Fibroblast of villous mesenchyme (primary cell): Measurements from ENCODE around the gene SIK2. TPM values are rescaled to one million over a fixed set of nuclear protein-coding genes. Genes with fewer than 3 reads are reported as not detected.
A peak's percentile ranks its signal among the peaks of the same experiment; 100 is the strongest.

ENCODE experiments used
- DNase-seq: peaks from one replicate; pipeline ENCODE4 v3.0.0-alpha.2; 2010; ENCODE audit warnings: low read depth
- H3K4me3 ChIP-seq: 2 replicates; pipeline ENCODE4 v1.5.1; 2011; ENCODE audit warnings: low read depth, mild to moderate bottlenecking, low read length
- CTCF ChIP-seq: IDR thresholded peaks from 2 replicates; pipeline ENCODE4 v1.5.1; 2012; ENCODE audit warnings: low read depth, mild to moderate bottlenecking, low read length; ENCODE audit not compliant: insufficient read depth
- total RNA-seq: library from RNA; depleted of rRNA; stranded (reverse); fragments of >200 nt; gene quantifications from 2 replicates; pipeline ENCODE4 v1.2.3, GENCODE V29; 2012

SIK2 gene
- total RNA-seq, result 8.1 and 16.0 TPM in 2 replicates

GRCh38 chr11:111601979-111602864 lies at the start of gene SIK2:
TSS of gene SIK2 (plus strand) at chr11:111602449. CDS start at chr11:111602564, 115 bp downstream.
- peak; percentile 96 for DNase-seq
- H3K4me3 ChIP-seq, result peak within 1 kb of the TSS; percentile 92
- TF ChIP-seq CTCF, result peak; percentile 89

- TF ChIP-seq CTCF, result no peak
- H3K4me3 ChIP-seq, result no peak overlapping the region
- no peak for DNase-seq
Observed at GRCh38 chr11:111554532-111554931, 47.7 kb upstream of the SIK2 start.

DNA sequence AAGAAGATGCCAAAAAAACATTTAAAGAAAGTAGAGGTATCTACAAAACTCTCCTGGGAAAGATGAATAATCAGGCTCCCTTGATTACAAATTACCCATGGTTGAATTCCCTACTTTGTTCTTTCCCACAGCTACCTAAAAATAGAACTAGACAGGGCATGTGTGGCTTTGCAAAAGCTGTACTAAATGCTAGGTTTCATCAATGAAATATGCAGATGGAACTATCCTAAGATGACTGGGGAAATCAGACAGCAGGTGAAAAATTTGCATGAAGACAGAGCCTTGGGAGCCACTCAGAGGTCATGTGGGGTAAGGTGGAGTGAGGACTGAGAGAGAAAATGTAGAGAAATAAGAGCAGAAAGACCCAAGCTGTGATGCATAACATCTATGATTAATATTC lies 47.0 kb upstream of the SIK2 start:
- peak; percentile 23 for DNase-seq
- no peak overlapping the region for H3K4me3 ChIP-seq
- TF ChIP-seq CTCF, result no peak

DNA sequence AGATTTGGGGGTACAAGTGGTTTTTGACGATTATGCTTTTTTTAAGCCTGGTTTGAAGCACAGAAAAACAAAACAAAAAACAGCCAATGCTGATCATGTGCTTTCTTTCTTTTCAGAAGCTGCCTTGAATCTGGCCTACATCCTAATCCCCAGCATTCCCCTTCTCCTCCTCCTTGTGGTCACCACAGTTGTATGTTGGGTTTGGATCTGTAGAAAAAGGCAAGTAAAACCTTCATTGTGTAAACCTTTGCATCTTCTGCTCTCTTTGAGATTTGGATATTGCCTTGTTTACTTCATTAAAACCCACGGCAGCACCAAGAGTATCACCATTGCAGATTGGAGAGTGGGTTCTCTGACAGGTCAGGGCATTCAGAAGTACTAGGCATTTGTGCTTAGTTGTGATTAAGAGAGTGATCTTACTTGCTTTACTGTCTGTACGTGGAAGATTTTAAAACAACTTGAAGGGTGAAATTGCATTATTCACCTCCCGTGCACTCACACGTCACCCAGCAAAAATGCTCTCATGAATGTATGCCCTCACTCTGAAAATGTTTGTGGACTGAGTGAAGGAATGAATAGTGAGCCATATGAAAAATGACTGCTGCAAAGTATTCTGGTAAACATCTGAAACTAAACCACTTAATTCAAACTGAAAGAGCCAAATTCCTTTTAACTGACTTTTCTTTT lies 44.7 kb upstream of the SIK2 start:
- TF ChIP-seq CTCF, result no peak
- peak; percentile 89 for DNase-seq
- H3K4me3 ChIP-seq, result no peak overlapping the region

GRCh38 chr11:111559800-111560464 lies 42.3 kb upstream of the SIK2 start:
- no peak for TF ChIP-seq CTCF
- H3K4me3 ChIP-seq, result no peak overlapping the region
- no peak for DNase-seq

DNA sequence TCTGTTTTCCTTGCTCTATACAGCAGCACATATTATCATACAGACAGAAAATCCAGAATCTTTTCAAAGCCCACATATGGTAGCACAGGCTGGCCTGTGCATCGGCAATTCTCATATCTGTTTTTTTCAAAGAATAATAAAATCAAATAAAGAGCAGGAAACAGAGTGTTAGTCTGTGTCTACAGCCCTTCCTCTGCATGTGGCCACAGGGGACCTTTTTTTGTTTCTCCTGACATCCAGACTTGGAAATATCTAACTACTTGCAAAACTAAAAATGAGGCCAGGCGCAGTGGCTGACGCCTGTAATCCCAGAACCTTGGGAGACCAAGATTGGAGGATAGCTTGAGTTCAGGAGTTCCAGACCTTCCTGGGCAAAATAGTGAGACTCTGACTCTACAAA lies 41.4 kb upstream of the SIK2 start:
- no peak for TF ChIP-seq CTCF
- H3K4me3 ChIP-seq, result no peak overlapping the region
- DNase-seq, result no peak
